Colon (tissue), 2 donors: ENCODE measurements around the gene MFAP2.
"Not testable (repeated sequence)": the region's sequence is repeated elsewhere in the genome, so short reads cannot be mapped to it uniquely, and the experiment has no call there.

Experiments
- FAIRE-seq: peaks from 2 replicates; lab custom pipeline; 2012; peaks lifted over from hg19 to GRCh38; lab: Jason Lieb, UNC
- donor health status: control.
- donor health status: control.

Gene MFAP2

GRCh38 chr1:16961297-16962133 is 18.9 kb downstream of the MFAP2 start:
- no peak for FAIRE-seq

DNA sequence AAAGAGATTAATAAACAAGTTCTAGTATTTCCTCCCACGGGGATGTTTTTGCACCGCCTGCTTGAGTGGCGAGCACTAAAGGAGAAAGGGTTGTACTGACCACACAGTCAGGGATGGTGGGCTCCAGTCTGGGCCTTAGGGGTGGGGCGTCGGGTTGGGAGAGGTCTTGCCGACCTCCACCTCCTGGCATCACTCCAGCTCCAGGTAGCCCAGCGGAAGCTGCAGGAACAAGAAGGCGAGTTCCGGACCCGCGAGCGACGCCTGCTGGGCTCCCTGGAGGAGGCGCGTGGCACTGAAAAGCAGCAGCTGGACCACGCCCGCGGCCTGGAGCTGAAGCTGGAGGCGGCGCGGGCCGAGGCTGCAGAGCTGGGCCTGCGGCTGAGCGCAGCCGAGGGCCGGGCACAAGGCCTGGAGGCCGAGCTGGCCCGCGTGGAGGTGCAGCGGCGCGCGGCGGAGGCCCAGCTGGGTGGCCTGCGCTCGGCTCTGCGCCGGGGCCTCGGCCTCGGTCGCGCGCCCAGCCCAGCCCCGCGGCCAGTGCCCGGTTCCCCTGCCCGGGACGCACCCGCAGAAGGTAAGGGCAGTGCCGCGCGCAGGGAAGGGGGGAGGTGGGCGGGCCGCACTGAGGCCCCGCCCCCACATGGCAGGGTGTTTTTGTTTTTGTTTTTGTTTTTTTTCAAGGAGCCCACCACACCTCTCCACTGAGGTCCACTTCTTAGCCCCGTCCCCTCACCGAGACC is 19.7 kb downstream of the MFAP2 start:
- no peak for FAIRE-seq

- FAIRE-seq: no peak
Measured at GRCh38 chr1:16958475-16958874, 21.9 kb downstream of the MFAP2 start.

DNA sequence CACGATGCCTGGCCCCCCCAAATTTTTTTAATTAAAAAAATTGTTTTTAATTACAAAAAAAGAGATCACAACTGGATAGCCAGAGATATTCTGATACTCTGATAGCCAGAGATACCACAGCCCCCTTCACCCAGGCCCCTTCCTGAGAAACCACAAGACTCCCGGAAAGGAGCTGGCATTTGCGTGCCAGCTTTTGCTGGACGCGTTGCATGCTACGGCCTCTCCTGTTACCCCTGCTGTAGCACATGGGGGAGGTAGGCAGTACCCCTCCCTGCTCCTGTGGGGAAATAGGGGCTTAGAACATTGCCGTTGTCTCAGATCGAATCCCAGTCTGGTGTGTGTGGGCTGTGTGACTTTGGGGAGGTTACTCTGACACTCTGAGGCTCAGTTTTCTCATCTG is 22.7 kb downstream of the MFAP2 start:
- FAIRE-seq: no peak

- no peak for FAIRE-seq
Measured at GRCh38 chr1:16956775-16957174, 23.6 kb downstream of the MFAP2 start.

GRCh38 chr1:16955186-16955585 is 25.2 kb downstream of the MFAP2 start:
- no peak for FAIRE-seq

DNA sequence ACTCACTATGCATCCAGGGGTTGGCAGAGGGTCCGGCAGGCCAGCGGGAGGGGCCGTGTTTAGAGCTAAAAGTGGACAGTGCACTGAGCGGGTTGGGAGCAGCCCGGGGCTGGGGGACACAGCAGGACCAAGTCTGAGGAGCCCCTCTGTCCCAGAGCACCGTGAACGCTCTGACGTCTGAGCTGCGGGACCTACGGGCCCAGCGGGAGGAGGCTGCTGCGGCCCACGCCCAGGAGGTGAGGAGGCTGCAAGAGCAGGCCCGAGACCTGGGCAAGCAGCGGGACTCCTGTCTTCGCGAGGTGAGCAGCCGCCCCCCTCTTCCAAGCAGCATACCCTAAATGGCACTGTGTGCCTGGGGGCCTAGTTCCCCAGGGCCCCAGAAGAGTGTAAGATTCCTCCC is 25.8 kb downstream of the MFAP2 start:
- FAIRE-seq: no peak

DNA sequence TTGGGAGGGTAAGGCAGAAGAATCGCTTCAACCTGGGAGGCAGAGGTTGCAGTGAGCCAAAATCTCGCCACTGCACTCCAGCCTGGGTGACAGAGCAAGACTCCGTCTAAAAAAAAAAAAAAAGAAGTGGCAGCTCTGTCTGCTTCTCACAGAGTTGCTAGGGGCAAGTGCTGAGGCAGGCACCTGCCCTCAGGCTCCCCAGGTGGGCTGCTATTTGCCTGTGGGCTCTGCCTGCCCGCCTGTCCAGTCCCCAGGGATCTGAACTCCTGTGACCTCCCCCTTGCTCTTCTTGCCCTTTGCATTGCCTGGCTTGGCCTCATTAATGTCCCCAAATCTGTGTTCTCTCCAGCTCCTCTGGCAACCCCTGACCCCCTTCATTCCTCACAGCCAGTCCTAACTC is 28.0 kb downstream of the MFAP2 start:
- not testable (repeated sequence) for FAIRE-seq

- FAIRE-seq: not testable (repeated sequence)
Measured at GRCh38 chr1:16949026-16949425, 31.4 kb downstream of the MFAP2 start.

GRCh38 chr1:16948282-16948891 is 32.0 kb downstream of the MFAP2 start:
- FAIRE-seq: not testable (repeated sequence)

GRCh38 chr1:16946646-16947045 is 33.8 kb downstream of the MFAP2 start:
- FAIRE-seq: no peak

DNA sequence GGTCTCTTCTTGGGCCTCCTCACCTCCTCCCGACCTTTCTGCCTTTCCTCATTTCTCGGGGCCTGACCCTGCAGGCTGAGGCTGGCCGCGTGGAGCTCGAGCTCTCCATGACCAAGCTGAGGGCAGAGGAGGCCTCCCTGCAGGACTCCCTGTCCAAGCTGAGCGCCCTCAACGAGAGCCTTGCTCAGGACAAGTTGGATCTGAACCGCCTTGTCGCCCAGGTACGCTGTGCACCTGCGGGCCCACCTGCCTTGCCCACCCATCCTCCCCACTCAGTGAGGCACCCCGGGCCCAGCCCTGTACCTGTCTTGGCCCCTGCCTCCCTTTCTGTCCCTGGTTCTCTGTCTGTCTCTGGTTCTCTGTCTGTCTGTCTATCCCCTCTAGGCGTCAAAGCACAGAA is 34.2 kb downstream of the MFAP2 start:
- not testable (repeated sequence) for FAIRE-seq

- FAIRE-seq: not testable (repeated sequence)
Measured at GRCh38 chr1:16945512-16945911, 34.9 kb downstream of the MFAP2 start.

DNA sequence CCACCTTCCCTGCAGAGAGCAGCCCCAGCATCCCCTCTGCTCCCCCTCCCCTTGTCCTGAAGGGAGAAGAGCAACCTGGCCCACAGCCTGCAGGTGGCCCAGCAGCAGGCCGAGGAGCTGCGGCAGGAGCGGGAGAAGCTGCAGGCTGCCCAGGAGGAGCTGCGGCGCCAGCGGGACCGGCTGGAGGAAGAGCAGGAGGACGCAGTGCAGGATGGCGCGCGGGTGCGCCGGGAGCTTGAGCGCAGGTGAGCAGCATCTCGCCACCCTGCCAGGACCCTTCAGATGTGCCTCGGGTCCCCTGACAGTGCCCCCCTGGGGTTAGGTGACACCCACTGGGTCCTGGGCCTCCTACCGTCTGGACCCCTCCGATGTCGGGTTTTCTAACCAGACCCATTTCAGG is 36.4 kb downstream of the MFAP2 start:
- no peak for FAIRE-seq

DNA sequence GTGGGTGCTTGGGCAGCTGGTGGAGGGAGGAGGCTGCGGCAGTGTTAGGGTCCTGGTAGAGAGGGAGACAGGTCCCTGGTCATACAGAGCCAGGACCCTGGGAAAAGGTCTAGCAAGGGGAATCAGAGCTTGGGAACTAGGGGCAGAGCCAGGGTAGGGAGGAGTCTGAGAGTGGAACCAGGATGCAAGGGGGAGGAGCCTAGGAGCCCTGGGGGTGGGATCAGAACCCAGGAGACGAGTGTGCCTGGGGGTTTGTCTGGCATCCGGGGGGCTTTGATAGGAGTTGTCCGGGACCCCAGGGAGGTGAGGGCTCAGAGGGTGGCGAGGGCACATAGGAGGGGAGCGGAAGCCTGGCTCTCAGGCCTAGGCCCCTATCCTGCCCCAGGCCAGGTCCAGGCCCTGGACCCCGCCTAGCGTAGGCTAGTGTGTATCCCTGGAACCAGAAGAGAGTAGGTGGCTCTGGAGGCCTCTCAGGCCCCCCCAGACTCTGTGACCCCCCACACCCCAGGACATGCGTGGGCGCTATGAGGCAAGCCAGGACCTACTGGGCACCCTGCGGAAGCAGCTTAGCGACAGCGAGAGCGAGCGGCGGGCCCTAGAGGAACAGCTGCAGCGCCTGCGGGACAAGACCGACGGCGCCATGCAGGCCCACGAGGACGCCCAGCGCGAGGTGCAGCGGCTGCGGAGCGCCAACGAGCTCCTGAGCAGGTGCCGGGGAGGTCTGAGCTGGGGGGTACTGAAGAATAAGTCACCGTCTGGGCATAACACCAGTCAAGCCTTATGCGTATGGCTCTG is 40.8 kb downstream of the MFAP2 start:
- not testable (repeated sequence) for FAIRE-seq

DNA sequence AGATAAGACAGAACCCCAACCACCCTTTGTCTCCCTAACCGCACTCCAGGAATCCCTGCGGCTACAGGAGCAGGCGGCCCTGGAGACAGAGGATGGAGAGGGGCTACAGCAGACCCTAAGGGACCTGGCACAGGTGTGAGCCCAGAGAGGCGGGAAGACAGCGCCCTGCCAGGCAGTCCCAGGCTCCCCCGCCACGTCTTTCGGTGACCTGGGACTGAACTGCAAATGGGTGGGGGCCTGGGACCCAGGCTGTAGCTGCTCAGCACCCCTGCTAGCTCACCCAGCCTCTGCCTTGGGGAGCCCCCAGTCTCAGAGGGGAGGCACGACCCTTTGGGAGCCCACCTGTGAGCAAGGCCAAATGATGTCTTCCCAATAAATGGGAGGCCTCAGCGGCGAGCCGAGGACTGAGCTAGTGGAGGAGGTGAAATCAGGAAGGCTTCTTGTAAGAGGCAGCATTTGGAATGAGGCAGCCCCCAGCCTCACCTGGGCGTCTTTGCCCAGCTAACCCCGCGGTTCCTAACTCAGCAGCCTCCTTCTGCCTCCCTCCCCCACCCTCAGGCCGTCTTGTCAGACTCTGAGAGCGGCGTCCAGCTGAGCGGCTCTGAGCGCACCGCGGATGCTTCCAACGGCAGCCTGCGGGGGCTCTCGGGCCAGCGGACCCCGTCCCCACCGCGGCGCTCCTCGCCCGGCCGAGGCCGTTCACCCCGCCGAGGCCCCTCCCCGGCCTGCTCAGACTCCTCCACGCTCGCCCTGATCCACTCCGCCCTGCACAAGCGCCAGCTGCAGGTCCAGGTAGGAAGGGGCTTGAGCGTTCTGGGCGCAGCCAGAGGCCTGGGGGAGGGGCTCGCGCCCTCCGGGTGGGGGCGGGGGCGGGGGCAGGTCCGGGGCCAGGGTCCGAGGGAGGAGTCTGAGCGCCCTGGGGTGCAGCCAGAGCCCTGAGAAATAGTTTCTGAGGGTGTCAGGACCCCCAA is 41.8 kb downstream of the MFAP2 start:
- no peak for FAIRE-seq

DNA sequence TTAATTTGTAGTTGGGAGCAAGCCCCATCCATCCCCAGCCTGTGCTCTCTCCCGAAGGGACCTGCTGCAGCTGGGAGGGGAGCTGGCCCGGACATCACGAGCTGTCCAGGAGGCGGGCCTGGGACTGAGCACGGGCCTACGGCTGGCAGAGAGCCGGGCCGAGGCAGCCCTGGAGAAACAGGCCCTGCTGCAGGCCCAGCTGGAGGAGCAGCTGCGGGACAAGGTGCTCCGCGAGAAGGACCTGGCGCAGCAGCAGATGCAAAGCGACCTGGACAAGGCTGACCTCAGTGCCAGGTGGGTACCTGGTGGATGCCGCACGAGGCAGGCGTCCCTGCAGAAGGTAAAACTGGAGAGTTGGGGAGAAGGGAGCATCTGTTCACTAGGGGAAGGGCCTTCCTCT is 43.8 kb downstream of the MFAP2 start:
- FAIRE-seq: not testable (repeated sequence)

DNA sequence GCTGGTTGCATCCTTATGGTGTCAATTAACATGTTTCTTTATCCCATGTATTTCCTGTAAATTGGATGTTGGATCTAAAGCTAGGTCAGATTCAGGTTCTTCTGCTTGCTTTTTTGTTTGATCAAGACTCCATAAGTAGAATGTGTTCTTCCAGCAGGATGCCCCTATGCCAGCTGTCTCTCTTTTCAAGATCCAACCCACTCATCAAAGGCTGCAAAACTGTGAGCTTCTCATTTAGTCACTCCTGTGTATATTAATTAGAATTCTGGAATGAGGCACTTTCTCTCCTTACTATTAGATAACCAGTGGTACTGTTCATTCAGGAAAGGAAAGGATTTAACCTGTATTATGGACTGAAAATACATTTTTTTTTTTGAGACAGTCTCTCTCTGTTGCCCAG is 46.5 kb downstream of the MFAP2 start:
- not testable (repeated sequence) for FAIRE-seq

GRCh38 chr1:16931206-16931934 is 49.0 kb downstream of the MFAP2 start:
- not testable (repeated sequence) for FAIRE-seq
